Endothelial cell (in vitro differentiated cells): Measurements from ENCODE around the gene SGPL1. TPM values are rescaled to one million over a fixed set of nuclear protein-coding genes. Genes with fewer than 3 reads are reported as not detected.

Experiments used
- DNase-seq: peaks from one replicate; pipeline ENCODE4 v3.0.0; 2021; ENCODE audit warnings: low spot score
- H3K27ac Mint-ChIP-seq: one replicate; pipeline ENCODE4 v1.8.0; 2021; ENCODE audit warnings: mixed read lengths, inconsistent platforms; ENCODE audit not compliant: unreplicated experiment
- H3K27me3 Mint-ChIP-seq: one replicate; pipeline ENCODE4 v1.8.0; 2021; ENCODE audit warnings: mild to moderate bottlenecking, moderate library complexity, mixed read lengths, inconsistent platforms; ENCODE audit not compliant: unreplicated experiment
- H3K36me3 Mint-ChIP-seq: one replicate; pipeline ENCODE4 v1.8.0; 2021; ENCODE audit warnings: mild to moderate bottlenecking, low read depth, mixed read lengths, inconsistent platforms; ENCODE audit not compliant: unreplicated experiment
- H3K4me1 Mint-ChIP-seq: one replicate; pipeline ENCODE4 v1.8.0; 2021; ENCODE audit warnings: mild to moderate bottlenecking, mixed read lengths, inconsistent platforms; ENCODE audit not compliant: unreplicated experiment
- H3K4me3 Mint-ChIP-seq: one replicate; pipeline ENCODE4 v1.8.0; 2021; ENCODE audit warnings: mild to moderate bottlenecking, mixed read lengths, inconsistent platforms; ENCODE audit not compliant: unreplicated experiment
- H3K9me3 Mint-ChIP-seq: one replicate; pipeline ENCODE4 v1.8.0; 2021; ENCODE audit warnings: mixed read lengths, inconsistent platforms; ENCODE audit not compliant: unreplicated experiment
- total RNA-seq: library from RNA; stranded (reverse); fragmentation: NEBNext Ultra II Directional; extraction: Animal tissue kit (Norgen Biotek cat#: 25700); gene quantifications from one replicate; pipeline ENCODE4 v1.2.1, GENCODE V29; 2021; ENCODE audit not compliant: unreplicated experiment
- TF ChIP-seq, protein P1 (sequence below): fragments of 200-600 bp; sonication (generic); IDR thresholded peaks from one replicate; pipeline ENCODE4 v1.5.0; 2021; ENCODE audit warnings: antibody characterized with exemption; ENCODE audit not compliant: unreplicated experiment

SGPL1 gene
- total RNA-seq, 1 donor from 2014 or later: 59.0 TPM

GRCh38 chr10:70898687-70899086 lies 82.9 kb downstream of the SGPL1 start:
- no peak for DNase-seq
- H3K4me3 Mint-ChIP-seq: no peak overlapping the region
- no peak overlapping the region for H3K27ac Mint-ChIP-seq
- TF ChIP-seq, protein P1, sequence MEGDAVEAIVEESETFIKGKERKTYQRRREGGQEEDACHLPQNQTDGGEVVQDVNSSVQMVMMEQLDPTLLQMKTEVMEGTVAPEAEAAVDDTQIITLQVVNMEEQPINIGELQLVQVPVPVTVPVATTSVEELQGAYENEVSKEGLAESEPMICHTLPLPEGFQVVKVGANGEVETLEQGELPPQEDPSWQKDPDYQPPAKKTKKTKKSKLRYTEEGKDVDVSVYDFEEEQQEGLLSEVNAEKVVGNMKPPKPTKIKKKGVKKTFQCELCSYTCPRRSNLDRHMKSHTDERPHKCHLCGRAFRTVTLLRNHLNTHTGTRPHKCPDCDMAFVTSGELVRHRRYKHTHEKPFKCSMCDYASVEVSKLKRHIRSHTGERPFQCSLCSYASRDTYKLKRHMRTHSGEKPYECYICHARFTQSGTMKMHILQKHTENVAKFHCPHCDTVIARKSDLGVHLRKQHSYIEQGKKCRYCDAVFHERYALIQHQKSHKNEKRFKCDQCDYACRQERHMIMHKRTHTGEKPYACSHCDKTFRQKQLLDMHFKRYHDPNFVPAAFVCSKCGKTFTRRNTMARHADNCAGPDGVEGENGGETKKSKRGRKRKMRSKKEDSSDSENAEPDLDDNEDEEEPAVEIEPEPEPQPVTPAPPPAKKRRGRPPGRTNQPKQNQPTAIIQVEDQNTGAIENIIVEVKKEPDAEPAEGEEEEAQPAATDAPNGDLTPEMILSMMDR: no peak
- peaks cover 3% of the 10 kb centered on the region for H3K4me1 Mint-ChIP-seq
- H3K27me3 Mint-ChIP-seq: peaks cover 3% of the 10 kb centered on the region
- peaks cover 4% of the 10 kb centered on the region for H3K9me3 Mint-ChIP-seq
- H3K36me3 Mint-ChIP-seq: no peaks in the 10 kb centered on the region

GRCh38 chr10:70899096-70899495 lies 83.3 kb downstream of the SGPL1 start:
- TF ChIP-seq, protein P1: no peak
- H3K27ac Mint-ChIP-seq: no peak overlapping the region
- H3K36me3 Mint-ChIP-seq: no peaks in the 10 kb centered on the region
- H3K4me3 Mint-ChIP-seq: no peak overlapping the region
- peaks cover 3% of the 10 kb centered on the region for H3K4me1 Mint-ChIP-seq
- H3K27me3 Mint-ChIP-seq: peaks cover 3% of the 10 kb centered on the region
- no peak for DNase-seq
- H3K9me3 Mint-ChIP-seq: peaks cover 4% of the 10 kb centered on the region

GRCh38 chr10:70901276-70901878 lies 85.6 kb downstream of the SGPL1 start:
- Mint-ChIP-seq H3K9me3 (no peaks in the 10 kb centered on the region), H3K27me3 (peaks cover 4% of the 10 kb centered on the region)

DNA sequence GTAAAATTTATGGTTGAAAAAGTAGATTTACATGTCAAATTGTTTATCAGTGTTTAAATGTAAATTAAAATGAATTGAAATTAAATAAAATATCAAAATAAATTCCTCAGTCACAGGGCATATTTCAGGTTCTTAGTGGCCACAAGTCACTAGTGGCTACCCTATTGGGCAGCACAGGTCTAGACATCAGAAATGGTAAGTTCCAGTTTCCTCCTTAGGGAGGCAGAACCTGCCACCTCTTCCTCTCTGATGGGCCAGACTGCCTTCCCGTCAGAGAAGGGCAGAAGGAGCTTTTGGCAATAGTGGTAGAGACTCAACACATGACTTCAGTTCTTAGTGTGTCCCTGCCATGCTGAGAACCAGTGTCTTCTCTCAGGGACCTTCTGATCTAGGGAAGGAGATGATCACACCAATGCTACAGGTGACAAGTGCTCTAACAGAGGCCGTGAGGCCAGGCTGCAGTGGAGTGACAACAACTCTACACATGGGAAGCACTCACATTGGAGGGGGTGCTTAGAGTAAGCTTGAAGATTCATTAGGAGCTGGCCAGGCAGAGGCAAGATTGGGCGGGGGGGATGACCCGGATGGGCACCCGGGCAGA lies 87.0 kb downstream of the SGPL1 start:
- Mint-ChIP-seq H3K27me3 (peaks cover 9% of the 10 kb centered on the region), H3K27ac (no peak overlapping the region), H3K9me3 (no peaks in the 10 kb centered on the region), H3K4me1 (peaks cover 3% of the 10 kb centered on the region), H3K36me3 (no peaks in the 10 kb centered on the region), H3K4me3 (no peak overlapping the region)
- TF ChIP-seq, protein P1: no peak
- no peak for DNase-seq

More at GRCh38 chr10:70901276-70901878, 85.6 kb downstream of the SGPL1 start:
- Mint-ChIP-seq H3K4me1 (peaks cover 3% of the 10 kb centered on the region), H3K27ac (no peak overlapping the region), H3K36me3 (no peaks in the 10 kb centered on the region), H3K4me3 (no peak overlapping the region)
- no peak for DNase-seq
- TF ChIP-seq, protein P1: no peak

DNA sequence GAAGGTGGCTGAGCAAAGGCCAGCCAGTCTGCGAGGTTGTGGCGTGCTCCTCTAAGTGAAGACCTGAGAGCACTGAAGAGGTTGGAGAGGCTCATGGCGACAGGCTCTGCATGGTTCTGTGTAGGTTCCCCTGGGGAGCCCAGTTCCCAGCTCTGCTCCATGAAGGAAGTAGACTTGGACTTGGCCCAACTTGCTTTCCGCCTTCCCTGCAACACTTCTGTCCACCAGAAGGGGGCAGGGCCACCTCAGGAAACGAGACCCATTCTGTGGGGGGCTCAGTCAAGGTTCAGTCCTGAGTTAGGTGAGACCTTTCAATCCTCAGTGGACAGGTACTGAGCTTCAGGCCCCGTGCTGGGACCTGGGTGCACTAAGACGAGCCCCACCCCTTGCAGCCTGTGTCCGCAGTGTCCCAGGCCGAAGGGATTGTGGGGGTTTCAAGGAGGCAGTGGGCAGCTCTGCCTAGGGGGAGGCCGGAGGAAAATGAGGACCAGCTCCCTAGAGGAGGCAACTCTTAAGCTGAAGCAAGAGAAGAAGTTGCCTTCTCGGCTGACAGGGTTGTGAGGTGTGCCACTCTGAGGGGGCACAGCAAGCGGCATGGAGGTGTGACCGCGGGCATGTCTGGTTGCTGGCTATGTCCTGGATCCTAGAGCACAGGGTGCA lies 87.6 kb downstream of the SGPL1 start:
- no peak overlapping the region for H3K27ac Mint-ChIP-seq
- no peaks in the 10 kb centered on the region for H3K9me3 Mint-ChIP-seq

More for the DNA sequence above, 87.6 kb downstream of the SGPL1 start:
- Mint-ChIP-seq H3K36me3 (no peaks in the 10 kb centered on the region), H3K4me1 (peaks cover 3% of the 10 kb centered on the region), H3K4me3 (no peak overlapping the region), H3K27me3 (peaks cover 9% of the 10 kb centered on the region)
- TF ChIP-seq, protein P1: peak; percentile 90
- DNase-seq: peak; percentile 75
